ENCODE data around the gene UCHL5. TPM values are rescaled to one million over a fixed set of nuclear protein-coding genes. Genes with fewer than 3 reads are reported as not detected.

The UCHL5 gene
- total RNA-seq, 4 donors from 2014 or later, result 23.7 to 63.2 (median 35.4) TPM

- TF ChIP-seq POLR2AphosphoS5 (IDR thresholded peaks at IDR 0.05) (no peak), EP300 (IDR thresholded peaks at IDR 0.05) (no peak), POLR2A (IDR thresholded peaks at IDR 0.05) (no peak), CTCF (IDR thresholded peaks at IDR 0.05) (no peak)
- Histone ChIP-seq H3K9me3 (no peaks in the 10 kb centered on the region), H3K36me3 (peaks cover 33% of the 10 kb centered on the region), H3K4me1 (no peaks in the 10 kb centered on the region), H3K27me3 (no peaks in the 10 kb centered on the region), H3K27ac (no peak overlapping the region), H3K4me3 (no peak overlapping the region)
- DNase-seq (ENCODE audit: low spot score in 2 of 2), result no peak
Measured at GRCh38 chr1:193025218-193025617, 33.9 kb downstream of the UCHL5 start.

- Histone ChIP-seq H3K4me1 (no peaks in the 10 kb centered on the region), H3K27ac (no peak overlapping the region), H3K27me3 (no peaks in the 10 kb centered on the region), H3K9me3 (no peaks in the 10 kb centered on the region), H3K4me3 (no peak overlapping the region), H3K36me3 (peaks cover 19% of the 10 kb centered on the region)
- DNase-seq (ENCODE audit: low spot score in 2 of 2), result no peak
- TF ChIP-seq CTCF (IDR thresholded peaks at IDR 0.05) (peak in 1 of 2 donors; percentile 25), POLR2A (IDR thresholded peaks at IDR 0.05) (no peak), POLR2AphosphoS5 (IDR thresholded peaks at IDR 0.05) (no peak)
Measured at GRCh38 chr1:193019442-193020026, 39.6 kb downstream of the UCHL5 start.

GRCh38 chr1:193016788-193017187, 42.4 kb downstream of the UCHL5 start:
- DNase-seq (ENCODE audit: low spot score in 2 of 2), result no peak
- TF ChIP-seq EP300 (IDR thresholded peaks at IDR 0.05) (no peak), POLR2A (IDR thresholded peaks at IDR 0.05) (no peak), CTCF (IDR thresholded peaks at IDR 0.05) (no peak), POLR2AphosphoS5 (IDR thresholded peaks at IDR 0.05) (no peak)
- Histone ChIP-seq H3K36me3 (peaks cover 7% of the 10 kb centered on the region), H3K9me3 (no peaks in the 10 kb centered on the region), H3K4me1 (no peaks in the 10 kb centered on the region), H3K4me3 (no peak overlapping the region), H3K27ac (no peak overlapping the region), H3K27me3 (no peaks in the 10 kb centered on the region)

- Histone ChIP-seq H3K4me3 (no peak overlapping the region), H3K27ac (no peak overlapping the region), H3K9me3 (no peaks in the 10 kb centered on the region), H3K4me1 (no peaks in the 10 kb centered on the region), H3K36me3 (no peaks in the 10 kb centered on the region), H3K27me3 (no peaks in the 10 kb centered on the region)
- TF ChIP-seq POLR2A (IDR thresholded peaks at IDR 0.05) (no peak), POLR2AphosphoS5 (IDR thresholded peaks at IDR 0.05) (no peak), EP300 (IDR thresholded peaks at IDR 0.05) (no peak), CTCF (IDR thresholded peaks at IDR 0.05) (no peak)
- WGBS, result 78% methylated on average over 2 of the region's 2 CpGs
- DNase-seq (ENCODE audit: low spot score in 2 of 2), result no peak
Measured at GRCh38 chr1:193014400-193014799, 44.8 kb downstream of the UCHL5 start.

- TF ChIP-seq EP300 (IDR thresholded peaks at IDR 0.05) (no peak), POLR2A (IDR thresholded peaks at IDR 0.05) (no peak), POLR2AphosphoS5 (IDR thresholded peaks at IDR 0.05) (no peak), CTCF (IDR thresholded peaks at IDR 0.05) (no peak)
- no peak for DNase-seq (ENCODE audit: low spot score in 2 of 2)
- WGBS, result 91% methylated on average over 7 of the region's 7 CpGs
- no peak overlapping the region for H3K4me3 ChIP-seq
- H3K4me1 ChIP-seq, result no peaks in the 10 kb centered on the region
- H3K27me3 ChIP-seq, result no peaks in the 10 kb centered on the region
- no peaks in the 10 kb centered on the region for H3K9me3 ChIP-seq
- H3K36me3 ChIP-seq, result no peaks in the 10 kb centered on the region
- no peak overlapping the region for H3K27ac ChIP-seq
Measured at GRCh38 chr1:193013707-193014106, 45.5 kb downstream of the UCHL5 start.

Data from suprapubic skin (tissue), 4 donors.